HG02763 (cell line): ENCODE data around the gene PPIL6.
"Not testable (repeated sequence)": the region's sequence is repeated elsewhere in the genome, so short reads cannot be mapped to it uniquely, and the experiment has no call there.

Source experiments
- ATAC-seq: cut with Tn5 transposase; IDR thresholded peaks from one replicate; pipeline ENCODE4 v1.9.1; 2021; ENCODE audit warnings: mild to moderate bottlenecking, moderate library complexity; ENCODE audit not compliant: unreplicated experiment

PPIL6 gene

DNA sequence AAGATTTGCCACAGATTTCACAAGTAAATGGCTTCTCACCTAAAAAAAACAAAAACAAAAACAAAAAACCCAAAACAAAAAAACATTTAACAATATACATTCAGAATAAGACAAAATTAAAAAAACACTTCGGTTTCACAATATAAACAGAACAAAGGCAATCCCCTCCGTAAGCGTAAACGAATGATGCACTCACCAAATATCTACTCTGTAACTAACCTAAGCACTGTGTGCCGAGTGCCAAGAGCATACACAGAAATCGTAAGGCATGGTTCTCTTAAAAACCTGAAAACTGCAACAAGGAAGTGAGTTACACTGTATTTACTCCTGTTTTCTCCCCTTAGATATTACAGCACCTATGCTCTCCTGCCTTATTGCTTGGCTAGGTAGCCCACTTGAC is 27.3 kb upstream of the PPIL6 start:
- no peak for ATAC-seq

DNA sequence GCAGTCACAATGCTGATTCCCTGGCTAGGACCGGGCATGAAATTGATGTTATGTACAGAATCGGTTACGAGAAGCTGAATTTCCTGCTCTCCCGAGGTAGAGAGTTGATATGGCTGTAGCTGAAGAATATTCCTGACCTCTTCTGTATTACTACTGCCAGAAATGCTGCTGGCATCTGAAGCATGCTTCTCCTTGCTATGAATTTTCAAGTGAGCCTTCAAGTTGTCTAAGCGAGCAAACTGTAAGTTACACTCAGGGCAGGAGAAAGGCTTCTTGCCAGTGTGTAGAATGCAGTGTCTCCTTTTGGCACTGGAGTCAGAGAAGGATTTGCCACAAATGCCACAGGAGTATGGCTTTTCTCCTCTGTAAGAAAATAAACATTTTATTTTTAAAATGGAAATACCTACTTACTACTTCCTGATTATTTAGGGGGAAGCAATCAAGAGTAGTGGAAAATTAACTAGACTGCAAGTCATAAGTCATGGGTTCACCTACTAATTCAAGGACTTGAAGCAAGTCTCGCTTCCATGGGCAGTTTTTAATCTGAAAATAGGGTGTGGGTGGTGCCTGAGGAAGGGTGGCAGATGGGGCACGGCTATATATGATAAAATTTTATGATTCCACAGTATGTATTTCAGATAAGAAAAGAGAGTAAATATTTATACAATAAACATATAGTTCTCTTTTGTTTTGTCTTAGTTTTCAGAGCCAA is 25.9 kb upstream of the PPIL6 start:
- ATAC-seq, result no peak

GRCh38 chr6:109465772-109466171 is 25.3 kb upstream of the PPIL6 start:
- ATAC-seq, result no peak

DNA sequence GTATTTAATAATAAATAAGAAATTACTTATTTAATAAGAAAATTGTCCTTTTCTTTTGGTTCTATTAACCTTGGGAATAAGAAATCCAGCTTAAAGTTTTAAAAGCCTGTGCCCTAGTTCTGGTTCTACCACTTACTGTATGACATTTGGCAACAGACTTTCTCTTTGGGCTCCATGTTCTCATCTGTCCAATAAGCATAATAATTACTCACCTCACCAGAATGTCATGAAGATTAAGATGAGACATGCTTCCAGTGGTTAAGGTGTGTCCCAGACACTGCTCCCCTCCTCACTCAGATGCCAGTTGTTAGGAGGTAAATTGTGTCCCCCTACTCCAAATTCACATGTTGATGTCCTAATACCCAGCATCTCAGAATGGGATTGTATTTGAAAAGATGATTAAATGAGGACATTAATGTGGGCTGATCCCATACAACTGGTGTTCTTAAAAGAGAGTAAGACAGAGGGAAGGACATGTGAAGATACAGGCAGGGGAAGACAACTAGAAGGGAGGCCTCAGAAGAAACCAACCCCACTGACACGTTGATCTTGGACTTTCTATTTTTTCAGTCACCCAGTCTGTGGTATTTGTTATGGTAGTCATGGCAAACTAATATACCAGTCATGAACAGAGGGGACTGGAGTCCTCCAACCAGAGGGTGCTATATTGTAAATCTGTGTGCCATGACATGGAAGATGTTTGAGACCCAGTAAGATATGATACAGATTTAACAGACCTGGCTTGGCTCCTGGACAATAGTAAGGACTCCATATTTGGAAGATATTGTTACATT is 21.5 kb upstream of the PPIL6 start:
- no peak for ATAC-seq

DNA sequence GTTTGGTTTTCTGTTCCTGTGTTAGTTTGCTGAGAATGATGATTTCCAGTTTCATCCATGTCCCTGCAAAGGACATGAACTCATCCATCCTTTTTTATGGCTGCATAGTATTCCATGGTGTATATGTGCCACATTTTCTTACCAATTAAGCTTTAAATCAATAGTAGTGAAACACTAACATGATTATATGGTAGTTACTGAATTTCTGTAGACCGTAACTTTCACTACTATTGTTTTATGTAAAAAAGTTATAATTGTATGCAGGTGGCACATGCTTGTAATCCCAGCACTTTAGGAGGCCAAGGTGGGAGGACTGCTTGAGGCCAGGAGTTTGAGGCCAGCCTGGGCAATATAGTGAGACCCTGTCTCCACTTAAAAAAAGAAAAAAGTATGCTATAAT is 20.8 kb upstream of the PPIL6 start:
- ATAC-seq, result not testable (repeated sequence)

- no peak for ATAC-seq
Measured at GRCh38 chr6:109460161-109460829, 19.9 kb upstream of the PPIL6 start.

GRCh38 chr6:109458774-109459531 is 18.5 kb upstream of the PPIL6 start:
- no peak for ATAC-seq

GRCh38 chr6:109457562-109457996 is 17.2 kb upstream of the PPIL6 start:
- no peak for ATAC-seq

DNA sequence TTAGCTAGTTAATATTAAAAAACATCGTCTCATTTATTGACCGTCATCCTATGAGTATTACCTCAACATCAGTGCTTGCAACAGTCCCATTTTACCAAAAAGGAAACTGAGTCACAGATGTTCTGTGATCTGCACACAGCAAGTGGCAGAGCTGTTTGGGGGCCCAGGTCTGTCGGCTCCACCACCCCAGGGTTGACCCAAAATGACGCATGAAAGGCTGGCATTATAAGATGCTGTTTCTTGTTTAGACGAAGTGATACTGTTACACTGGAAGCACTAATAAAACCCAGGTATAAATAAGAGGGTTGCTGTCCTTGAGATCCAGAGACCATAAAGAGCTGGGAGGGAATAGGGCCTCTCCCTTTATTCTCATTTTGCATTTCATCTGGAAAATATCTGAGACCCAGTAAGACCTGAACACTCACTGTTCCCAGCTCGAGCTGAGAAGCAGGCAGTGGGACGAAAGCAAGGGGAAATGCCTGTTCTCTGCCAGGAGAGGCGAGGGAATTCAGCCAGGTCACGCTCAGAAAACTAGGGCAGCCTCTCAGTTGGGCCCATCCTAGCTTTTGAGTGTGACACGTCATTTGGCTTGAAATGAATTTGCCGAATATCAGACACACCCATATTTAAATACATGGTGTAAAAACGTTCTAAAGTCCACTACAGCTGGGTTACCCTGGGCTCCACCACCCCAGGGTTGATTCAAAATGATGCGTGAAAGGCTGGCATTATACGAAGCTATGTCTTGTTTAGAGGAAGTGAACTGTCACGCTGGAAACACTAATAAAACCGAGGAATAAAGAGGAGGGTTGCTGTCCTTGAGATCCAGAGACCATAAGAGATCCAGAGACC is 16.5 kb upstream of the PPIL6 start:
- no peak for ATAC-seq

DNA sequence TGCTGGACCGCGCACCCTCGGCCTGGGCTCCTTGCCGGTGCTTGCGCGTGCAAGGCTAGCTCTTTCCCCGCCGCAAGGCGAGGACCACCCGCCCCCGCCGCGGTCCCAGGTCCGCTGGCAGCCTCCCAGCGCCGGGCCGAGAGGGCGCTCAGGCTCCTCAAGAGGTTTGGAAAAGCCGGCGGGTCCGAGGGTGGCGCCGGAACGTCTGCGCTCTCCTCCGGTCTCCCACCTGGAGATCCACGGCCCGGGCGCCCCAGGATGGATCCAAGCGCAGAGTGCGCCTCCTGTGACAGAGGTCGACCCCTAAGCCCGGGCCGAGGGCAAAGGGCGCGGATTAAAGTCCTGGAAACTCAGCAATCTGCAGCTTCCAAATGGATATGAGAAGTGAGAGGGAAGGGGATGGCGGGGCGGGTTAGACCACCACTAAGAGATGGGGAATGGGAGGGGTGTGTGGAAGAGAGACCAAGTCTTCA is 15.7 kb upstream of the PPIL6 start:
- peak; percentile 4 for ATAC-seq

DNA sequence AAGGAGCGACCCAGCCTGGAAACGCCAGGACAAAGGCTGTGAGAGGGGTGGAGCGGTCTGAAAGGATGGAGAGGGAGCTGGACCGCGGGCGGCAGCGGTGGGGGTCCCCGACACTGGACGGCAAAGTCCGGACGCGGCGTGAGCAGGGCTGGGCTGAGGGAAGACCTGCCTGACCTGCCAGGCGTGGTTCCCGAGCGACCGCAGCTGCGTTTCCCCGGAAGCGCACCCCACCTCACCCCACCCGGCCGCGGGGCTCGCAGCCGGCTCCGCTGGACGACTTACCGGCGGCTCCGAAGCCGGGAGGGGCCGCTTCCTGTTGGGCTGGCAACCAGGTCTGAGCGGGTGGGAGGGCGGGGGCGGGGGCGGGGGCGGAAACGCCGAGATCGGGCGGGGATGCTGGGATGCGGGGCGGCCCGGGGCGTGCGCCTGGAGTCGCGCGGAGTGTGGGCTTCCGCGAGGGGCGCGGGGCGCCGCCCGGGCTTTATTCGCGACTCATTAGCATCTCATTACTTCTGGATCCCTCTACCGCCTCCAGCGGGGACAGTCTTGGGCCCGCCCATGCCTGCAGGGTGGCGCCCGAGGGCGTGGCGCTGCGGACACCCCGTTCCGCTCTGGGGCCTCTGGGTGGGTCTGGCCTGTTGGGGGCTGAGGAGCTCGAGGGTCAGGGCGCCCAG is 15.1 kb upstream of the PPIL6 start, which contains the start of gene MICAL1:
Gene MICAL1 (minus strand): TSS at position 336 of the 674 bp plus-strand sequence. CDS start 1,576 bp downstream, outside the sequence.
- peak; percentile 51 for ATAC-seq

GRCh38 chr6:109454496-109455436 is 14.3 kb upstream of the PPIL6 start:
- peak; percentile 36 for ATAC-seq

GRCh38 chr6:109453594-109454495 is 13.4 kb upstream of the PPIL6 start:
- ATAC-seq, result no peak

- no peak for ATAC-seq
Measured at GRCh38 chr6:109453156-109453555, 12.7 kb upstream of the PPIL6 start.

- no peak for ATAC-seq
Measured at GRCh38 chr6:109452181-109452580, 11.8 kb upstream of the PPIL6 start.

- no peak for ATAC-seq
Measured at GRCh38 chr6:109451376-109451775, 10.9 kb upstream of the PPIL6 start.

DNA sequence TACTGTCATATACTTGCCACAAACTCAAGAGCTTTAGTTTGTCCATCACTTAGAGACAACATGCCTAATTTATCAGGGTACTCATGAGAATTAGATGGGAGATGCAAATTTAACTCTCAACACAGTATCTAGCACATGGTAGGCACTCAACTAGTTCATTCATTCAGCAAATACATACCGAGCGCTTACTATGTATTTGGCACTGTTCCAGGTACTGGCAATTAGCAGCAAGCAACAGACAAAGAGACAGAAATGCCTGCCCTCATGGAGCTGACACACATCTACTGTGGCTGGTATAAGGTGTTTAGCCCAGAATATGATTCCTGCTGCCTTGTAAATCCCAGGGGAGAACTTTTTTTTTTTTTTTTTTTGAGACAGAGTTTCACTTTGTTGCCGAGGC is 10.4 kb upstream of the PPIL6 start:
- ATAC-seq, result no peak
